SU-DHL-6 (cell line): Measurements from ENCODE around the gene CCDC106.

Experiments
- H2AFZ ChIP-seq: fragments of 200-600 bp; sonication (generic); 2 replicates; pipeline ENCODE4 v1.6.1; 2014; ENCODE audit warnings: low read depth, mild to moderate bottlenecking, moderate library complexity, mixed read lengths, antibody characterized with exemption, low read length; ENCODE audit not compliant: severe bottlenecking
- H3F3A ChIP-seq: fragments of 200-600 bp; shearing (Covaris generic); 2 replicates; pipeline ENCODE4 v1.6.0; 2016; ENCODE audit warnings: antibody characterized with exemption, mild to moderate bottlenecking; ENCODE audit not compliant: insufficient read depth
- H3K27ac ChIP-seq: fragments of 200-600 bp; sonication (generic); 2 replicates; pipeline ENCODE4 v1.5.1; 2016; ENCODE audit warnings: low read depth, mild to moderate bottlenecking, low read length, moderate library complexity, mixed read lengths
- H3K27me3 ChIP-seq: fragments of 200-600 bp; sonication (generic), shearing (Covaris generic); 2 replicates; pipeline ENCODE4 v1.6.0; 2014; ENCODE audit warnings: mild to moderate bottlenecking, low read length
- H3K36me3 ChIP-seq: fragments of 200-600 bp; sonication (generic); 2 replicates; pipeline ENCODE4 v1.6.1; 2014; ENCODE audit warnings: mild to moderate bottlenecking, low read length, mixed read lengths
- H3K4me2 ChIP-seq: fragments of 300-600, 200-600 bp; shearing (Covaris generic), sonication (generic); 2 replicates; pipeline ENCODE4 v1.6.0; 2014; ENCODE audit warnings: low read length, low read depth, mild to moderate bottlenecking; ENCODE audit not compliant: poor library complexity, severe bottlenecking
- H3K4me3 ChIP-seq: fragments of 200-600 bp; sonication (generic); 2 replicates; pipeline ENCODE4 v1.5.1; 2014; ENCODE audit warnings: antibody characterized with exemption, low read length, mild to moderate bottlenecking, mixed read lengths; ENCODE audit not compliant: insufficient read depth, poor library complexity, severe bottlenecking
- H3K79me2 ChIP-seq: fragments of 200-600 bp; sonication (generic); 2 replicates; pipeline ENCODE4 v1.6.1; 2014; ENCODE audit warnings: mild to moderate bottlenecking, low read length, moderate library complexity; ENCODE audit not compliant: insufficient read depth
- H3K9ac ChIP-seq: fragments of 200-600 bp; sonication (generic); 2 replicates; pipeline ENCODE4 v1.7.0; 2014; ENCODE audit warnings: mild to moderate bottlenecking, low read length
- H3K9me2 ChIP-seq: fragments of 200-600 bp; sonication (generic); replicated peaks from 2 replicates; pipeline ENCODE4 v1.6.1; 2014; ENCODE audit warnings: low read length; ENCODE audit not compliant: insufficient read depth
- H3K9me3 ChIP-seq: fragments of 200-600 bp; sonication (generic); 2 replicates; pipeline ENCODE4 v1.6.1; 2014; ENCODE audit warnings: low read length, mixed read lengths; ENCODE audit not compliant: insufficient read depth
- H4K20me1 ChIP-seq: fragments of 200-600 bp; sonication (generic); 2 replicates; pipeline ENCODE4 v1.6.1; 2014; ENCODE audit warnings: low read depth, mild to moderate bottlenecking, antibody characterized with exemption, low read length, moderate library complexity, mixed read lengths
- EZH2phosphoT487 ChIP-seq: fragments of 200-600 bp; sonication (generic), shearing (Covaris generic); conservative IDR thresholded peaks from 2 replicates; pipeline ENCODE4 v1.6.1; 2018; ENCODE audit warnings: mild to moderate bottlenecking, antibody characterized with exemption, low read length, moderate library complexity, mixed read lengths
- TF ChIP-seq, protein P1 (sequence below): fragments of 200-600 bp; sonication (generic); IDR thresholded peaks from one replicate; pipeline ENCODE4 v1.5.1; 2017; ENCODE audit warnings: antibody characterized with exemption, mild to moderate bottlenecking, low read length, moderate library complexity; ENCODE audit not compliant: insufficient read depth, poor library complexity, severe bottlenecking

CCDC106 gene

DNA sequence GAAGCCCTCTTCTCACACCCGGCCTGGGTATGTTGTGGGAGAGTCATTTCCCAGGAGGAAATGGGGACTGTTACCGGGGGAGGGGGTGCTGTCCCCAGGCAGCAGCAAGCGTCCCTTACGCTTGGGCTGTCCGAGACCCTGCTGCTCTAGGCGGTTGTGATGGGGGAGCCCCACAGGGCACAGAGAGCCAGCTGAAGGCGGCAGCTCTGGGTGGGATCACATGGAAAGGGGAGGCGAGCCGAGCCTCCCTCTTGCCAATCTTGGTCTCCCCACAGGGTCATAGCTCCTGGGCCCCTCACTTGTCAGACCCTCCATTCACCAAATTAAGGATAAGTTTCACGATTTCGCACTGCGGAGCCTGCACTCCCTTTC lies 49.0 kb downstream of the CCDC106 start:
- Histone ChIP-seq H3K4me3 (no peak overlapping the region), H3K27me3 (no peaks in the 10 kb centered on the region), H3K9ac (no peak overlapping the region), H3K4me2 (no peak overlapping the region), H3K27ac (no peak overlapping the region), H3K9me3 (no peaks in the 10 kb centered on the region), H3K79me2 (no peaks in the 10 kb centered on the region), H4K20me1 (no peaks in the 10 kb centered on the region), H3K9me2 (no peaks in the 10 kb centered on the region), H2AFZ (no peak overlapping the region), H3K36me3 (no peaks in the 10 kb centered on the region), H3F3A (no peaks in the 10 kb centered on the region)
- TF ChIP-seq, protein P1, sequence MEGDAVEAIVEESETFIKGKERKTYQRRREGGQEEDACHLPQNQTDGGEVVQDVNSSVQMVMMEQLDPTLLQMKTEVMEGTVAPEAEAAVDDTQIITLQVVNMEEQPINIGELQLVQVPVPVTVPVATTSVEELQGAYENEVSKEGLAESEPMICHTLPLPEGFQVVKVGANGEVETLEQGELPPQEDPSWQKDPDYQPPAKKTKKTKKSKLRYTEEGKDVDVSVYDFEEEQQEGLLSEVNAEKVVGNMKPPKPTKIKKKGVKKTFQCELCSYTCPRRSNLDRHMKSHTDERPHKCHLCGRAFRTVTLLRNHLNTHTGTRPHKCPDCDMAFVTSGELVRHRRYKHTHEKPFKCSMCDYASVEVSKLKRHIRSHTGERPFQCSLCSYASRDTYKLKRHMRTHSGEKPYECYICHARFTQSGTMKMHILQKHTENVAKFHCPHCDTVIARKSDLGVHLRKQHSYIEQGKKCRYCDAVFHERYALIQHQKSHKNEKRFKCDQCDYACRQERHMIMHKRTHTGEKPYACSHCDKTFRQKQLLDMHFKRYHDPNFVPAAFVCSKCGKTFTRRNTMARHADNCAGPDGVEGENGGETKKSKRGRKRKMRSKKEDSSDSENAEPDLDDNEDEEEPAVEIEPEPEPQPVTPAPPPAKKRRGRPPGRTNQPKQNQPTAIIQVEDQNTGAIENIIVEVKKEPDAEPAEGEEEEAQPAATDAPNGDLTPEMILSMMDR = no peak
- no peak for TF ChIP-seq EZH2phosphoT487

DNA sequence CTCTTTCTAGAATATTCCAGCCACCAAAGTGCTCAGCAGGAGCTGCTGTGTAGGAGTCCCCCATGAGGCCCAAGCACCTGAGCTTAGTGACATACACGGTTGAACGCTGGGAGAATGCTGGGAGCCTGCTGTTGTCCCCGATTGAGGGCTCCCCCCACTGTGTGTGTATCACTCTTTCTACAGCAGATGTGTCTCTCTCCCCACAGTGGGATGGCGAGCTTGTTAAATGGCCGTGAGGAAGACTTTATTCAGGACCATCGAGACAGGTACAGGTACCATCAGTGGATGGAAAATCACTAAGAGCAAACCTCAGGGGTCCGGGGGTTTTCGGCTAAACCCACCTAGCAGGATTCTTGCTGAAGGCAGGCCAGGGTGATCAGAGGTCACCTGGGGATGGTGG lies 49.7 kb downstream of the CCDC106 start:
- no peaks in the 10 kb centered on the region for H3K36me3 ChIP-seq
- no peak for TF ChIP-seq EZH2phosphoT487
- TF ChIP-seq, protein P1 = no peak

DNA sequence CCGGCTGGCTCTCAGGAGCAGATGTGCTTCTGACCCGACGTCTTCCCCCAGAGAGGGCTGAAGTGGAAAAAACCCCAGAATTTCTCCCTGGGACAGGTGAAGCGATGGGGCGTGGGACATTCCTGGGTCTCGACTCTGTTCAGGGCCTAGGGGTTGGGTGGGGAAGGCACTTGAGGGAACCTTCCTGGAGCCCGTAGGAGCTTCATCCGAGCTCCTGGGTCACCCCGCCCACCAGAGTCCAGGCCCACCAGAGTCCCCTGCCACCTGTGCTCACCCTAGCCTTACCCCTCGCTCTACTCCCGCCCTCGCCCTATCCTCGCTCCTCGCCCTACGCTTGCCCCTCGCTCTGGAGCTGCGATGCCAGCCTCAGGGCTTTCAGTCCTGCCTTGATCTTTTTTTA lies 50.2 kb downstream of the CCDC106 start:
- TF ChIP-seq, protein P1 = no peak
- no peak for TF ChIP-seq EZH2phosphoT487

More for the DNA sequence above, 49.7 kb downstream of the CCDC106 start:
- no peaks in the 10 kb centered on the region for H3K27me3 ChIP-seq
- H2AFZ ChIP-seq = no peak overlapping the region
- H3K79me2 ChIP-seq = no peaks in the 10 kb centered on the region
- H3K9me2 ChIP-seq = no peaks in the 10 kb centered on the region
- H3K9ac ChIP-seq = no peak overlapping the region
- H3K27ac ChIP-seq = no peak overlapping the region
- no peaks in the 10 kb centered on the region for H4K20me1 ChIP-seq
- H3K9me3 ChIP-seq = no peaks in the 10 kb centered on the region
- H3F3A ChIP-seq = no peaks in the 10 kb centered on the region
- H3K4me3 ChIP-seq = no peak overlapping the region
- H3K4me2 ChIP-seq = no peak overlapping the region

DNA sequence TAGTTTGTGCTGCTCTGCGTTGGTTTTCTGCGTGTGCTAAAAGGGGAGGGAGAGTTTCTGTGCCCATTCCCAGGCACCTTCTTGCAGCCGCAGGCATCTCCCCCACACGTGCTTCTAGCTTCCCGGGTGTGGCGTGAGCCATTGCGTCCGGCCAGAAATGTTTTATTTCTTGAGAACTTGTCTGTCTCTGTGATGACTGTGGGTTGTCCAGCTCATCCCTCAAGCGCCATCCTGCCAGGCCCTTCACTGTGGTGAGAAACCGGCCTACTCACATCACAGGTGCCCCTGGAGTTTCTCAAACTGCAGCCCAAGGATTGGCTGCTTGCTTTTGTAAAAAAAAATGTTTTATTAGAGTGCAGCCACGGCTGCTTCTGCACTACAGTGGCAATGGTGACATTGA lies 51.2 kb downstream of the CCDC106 start:
- H4K20me1 ChIP-seq = no peaks in the 10 kb centered on the region
- no peaks in the 10 kb centered on the region for H3K36me3 ChIP-seq
- H3K9ac ChIP-seq = no peak overlapping the region
- no peaks in the 10 kb centered on the region for H3K79me2 ChIP-seq
- H3K4me2 ChIP-seq = no peak overlapping the region
- no peaks in the 10 kb centered on the region for H3F3A ChIP-seq
- H3K27me3 ChIP-seq = no peaks in the 10 kb centered on the region
- no peak overlapping the region for H2AFZ ChIP-seq
- TF ChIP-seq, protein P1 = no peak
- TF ChIP-seq EZH2phosphoT487 = no peak
- no peak overlapping the region for H3K27ac ChIP-seq
- H3K9me3 ChIP-seq = no peaks in the 10 kb centered on the region
- H3K4me3 ChIP-seq = no peak overlapping the region
- no peaks in the 10 kb centered on the region for H3K9me2 ChIP-seq

More for the DNA sequence above, 50.2 kb downstream of the CCDC106 start:
- Histone ChIP-seq H3K9me3 (no peaks in the 10 kb centered on the region), H3K4me3 (no peak overlapping the region), H3K4me2 (no peak overlapping the region), H3K9me2 (no peaks in the 10 kb centered on the region), H3K27ac (no peak overlapping the region), H3F3A (no peaks in the 10 kb centered on the region), H2AFZ (no peak overlapping the region), H3K27me3 (no peaks in the 10 kb centered on the region), H3K79me2 (no peaks in the 10 kb centered on the region), H3K36me3 (no peaks in the 10 kb centered on the region), H4K20me1 (no peaks in the 10 kb centered on the region), H3K9ac (no peak overlapping the region)
